Measurements from ENCODE around the gene CHST10.

Gene CHST10

DNA sequence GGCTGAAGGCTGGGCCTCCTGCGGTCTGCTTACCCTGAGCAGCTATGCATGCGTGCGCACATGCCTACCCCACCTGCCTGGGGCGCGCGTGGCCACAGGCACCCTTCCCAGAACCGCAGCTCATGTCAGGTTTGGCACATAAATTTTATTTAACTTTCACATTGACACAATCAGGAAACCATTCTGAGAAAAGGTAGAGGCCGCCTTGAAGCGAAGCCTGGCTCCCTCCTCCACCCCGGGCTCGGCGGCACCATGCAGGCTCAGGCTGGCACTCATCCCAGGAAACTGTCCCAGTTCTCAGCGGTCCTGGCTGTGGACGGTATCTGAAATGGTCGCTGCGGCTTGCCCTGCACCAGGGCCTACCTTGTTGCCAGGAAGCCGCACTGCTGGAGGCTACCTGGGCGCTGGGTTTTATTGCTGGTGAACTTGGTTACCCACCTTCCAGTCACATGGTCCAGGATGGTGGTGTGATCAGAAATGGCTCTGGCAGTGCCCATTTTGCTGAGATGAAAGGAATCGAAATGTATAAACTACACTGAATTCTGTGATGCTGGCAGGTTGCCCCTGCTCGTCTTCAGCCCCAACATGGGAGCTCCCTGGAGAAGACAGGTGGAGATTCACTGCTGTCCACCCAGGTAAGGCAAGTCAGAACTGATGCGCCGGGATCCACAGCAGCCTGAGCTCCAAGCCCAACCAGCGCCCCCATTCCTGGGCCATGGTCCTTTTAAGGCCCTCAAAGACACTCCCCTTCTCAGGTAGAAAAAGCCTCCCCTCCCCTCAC lies 25.5 kb downstream of the CHST10 start:
- TF ChIP-seq, protein P1, sequence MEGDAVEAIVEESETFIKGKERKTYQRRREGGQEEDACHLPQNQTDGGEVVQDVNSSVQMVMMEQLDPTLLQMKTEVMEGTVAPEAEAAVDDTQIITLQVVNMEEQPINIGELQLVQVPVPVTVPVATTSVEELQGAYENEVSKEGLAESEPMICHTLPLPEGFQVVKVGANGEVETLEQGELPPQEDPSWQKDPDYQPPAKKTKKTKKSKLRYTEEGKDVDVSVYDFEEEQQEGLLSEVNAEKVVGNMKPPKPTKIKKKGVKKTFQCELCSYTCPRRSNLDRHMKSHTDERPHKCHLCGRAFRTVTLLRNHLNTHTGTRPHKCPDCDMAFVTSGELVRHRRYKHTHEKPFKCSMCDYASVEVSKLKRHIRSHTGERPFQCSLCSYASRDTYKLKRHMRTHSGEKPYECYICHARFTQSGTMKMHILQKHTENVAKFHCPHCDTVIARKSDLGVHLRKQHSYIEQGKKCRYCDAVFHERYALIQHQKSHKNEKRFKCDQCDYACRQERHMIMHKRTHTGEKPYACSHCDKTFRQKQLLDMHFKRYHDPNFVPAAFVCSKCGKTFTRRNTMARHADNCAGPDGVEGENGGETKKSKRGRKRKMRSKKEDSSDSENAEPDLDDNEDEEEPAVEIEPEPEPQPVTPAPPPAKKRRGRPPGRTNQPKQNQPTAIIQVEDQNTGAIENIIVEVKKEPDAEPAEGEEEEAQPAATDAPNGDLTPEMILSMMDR (IDR thresholded peaks at IDR 0.05; ENCODE audit: low read depth, low read length, missing control alignments), result no peak
- no peak for DNase-seq (ENCODE audit: extremely low read depth, low read depth)
- no peak overlapping the region for H3K4me3 ChIP-seq (replicated peaks; ENCODE audit: low read depth, low read length)

DNA sequence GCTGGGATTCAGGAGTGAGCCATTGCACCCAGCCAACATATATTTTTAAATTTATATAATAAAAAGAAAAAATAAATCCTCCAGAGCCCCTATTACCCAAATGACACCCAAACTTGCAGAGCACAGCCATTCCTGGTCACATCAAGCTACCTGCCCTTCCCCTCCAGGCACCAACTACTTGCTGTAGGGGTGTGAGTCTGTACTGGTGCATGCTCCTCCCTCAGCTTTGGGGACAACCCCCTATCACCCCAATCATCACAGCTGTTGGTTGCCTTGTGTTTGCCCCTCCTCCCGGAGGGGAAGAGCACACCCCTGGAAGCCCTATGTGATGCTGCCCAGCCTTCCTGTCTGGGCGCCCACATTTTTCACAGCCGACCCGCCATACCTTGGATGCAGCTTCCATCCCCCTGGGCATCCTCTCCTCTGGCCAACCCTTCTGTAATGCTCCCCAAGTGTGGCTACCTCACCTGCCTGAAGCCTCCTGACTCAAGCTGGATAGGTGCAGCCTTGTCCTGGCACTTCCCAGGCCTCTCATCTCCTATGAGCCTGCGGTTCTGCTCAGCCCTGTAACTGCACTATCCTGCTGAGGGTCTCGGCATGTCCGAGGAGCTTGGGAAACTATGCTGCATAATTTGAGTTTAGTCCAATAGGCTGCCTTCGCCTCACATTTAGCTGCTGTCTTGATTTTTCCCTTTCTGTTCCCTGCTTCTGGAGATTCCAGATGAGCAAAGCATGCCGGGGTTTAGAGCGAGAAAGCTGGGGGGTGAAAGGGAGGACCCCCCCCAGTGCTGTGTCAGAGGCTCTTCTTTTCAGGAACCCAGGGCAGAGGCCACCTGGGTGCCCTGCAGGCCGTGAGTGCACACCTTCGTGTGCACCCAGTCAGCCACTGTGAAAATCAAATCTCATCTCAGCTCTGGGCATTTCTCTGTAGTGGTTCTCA lies 27.2 kb downstream of the CHST10 start:
- H3K4me3 ChIP-seq (replicated peaks; ENCODE audit: low read depth, low read length), result no peak overlapping the region
- TF ChIP-seq, protein P1 (IDR thresholded peaks at IDR 0.05; ENCODE audit: low read depth, low read length, missing control alignments), result no peak
- no peak for DNase-seq (ENCODE audit: extremely low read depth, low read depth)

DNA sequence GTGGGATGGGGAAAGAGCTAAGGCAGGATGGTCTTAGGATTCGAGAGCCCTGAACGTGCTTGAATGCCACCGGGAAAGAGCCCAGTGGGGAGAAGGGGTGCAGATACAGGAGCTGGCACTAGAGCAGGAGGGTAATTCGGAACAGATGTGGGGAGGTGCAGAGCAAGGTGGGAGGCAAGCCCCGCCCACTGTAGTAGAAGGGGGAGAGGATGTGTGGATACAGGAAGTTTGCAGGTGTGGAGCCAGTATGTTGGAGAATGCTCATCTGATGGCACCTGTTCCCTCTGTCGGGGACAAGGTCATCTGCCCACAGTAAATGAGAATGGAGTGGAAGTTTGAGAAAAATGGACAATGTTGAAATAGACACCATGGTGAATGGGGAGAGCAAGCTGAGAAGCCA lies 28.8 kb downstream of the CHST10 start:
- DNase-seq (ENCODE audit: extremely low read depth, low read depth), result no peak
- no peak overlapping the region for H3K4me3 ChIP-seq (replicated peaks; ENCODE audit: low read depth, low read length)
- TF ChIP-seq, protein P1 (IDR thresholded peaks at IDR 0.05; ENCODE audit: low read depth, low read length, missing control alignments), result no peak

DNA sequence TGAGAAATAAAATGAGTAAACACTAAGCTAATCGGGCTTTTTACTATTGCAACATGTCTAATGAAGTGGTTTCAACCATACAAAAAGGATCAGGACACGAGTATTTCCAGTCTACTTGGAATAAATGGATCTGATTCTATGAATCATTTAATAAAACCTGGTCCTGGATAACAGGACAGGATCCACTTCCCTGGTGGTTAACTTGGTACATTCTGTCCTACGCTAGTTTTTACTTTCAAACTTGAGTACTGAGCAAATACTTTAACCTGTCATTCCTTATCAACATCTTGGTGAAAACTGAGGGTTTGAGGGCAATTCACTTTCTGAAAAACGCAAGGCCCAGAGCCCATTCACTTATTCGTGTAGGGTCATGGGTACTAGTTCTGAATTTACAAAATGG lies 33.5 kb downstream of the CHST10 start:
- TF ChIP-seq, protein P1 (IDR thresholded peaks at IDR 0.05; ENCODE audit: low read depth, low read length, missing control alignments), result no peak
- no peak for DNase-seq (ENCODE audit: extremely low read depth, low read depth)
- no peak overlapping the region for H3K4me3 ChIP-seq (replicated peaks; ENCODE audit: low read depth, low read length)

DNA sequence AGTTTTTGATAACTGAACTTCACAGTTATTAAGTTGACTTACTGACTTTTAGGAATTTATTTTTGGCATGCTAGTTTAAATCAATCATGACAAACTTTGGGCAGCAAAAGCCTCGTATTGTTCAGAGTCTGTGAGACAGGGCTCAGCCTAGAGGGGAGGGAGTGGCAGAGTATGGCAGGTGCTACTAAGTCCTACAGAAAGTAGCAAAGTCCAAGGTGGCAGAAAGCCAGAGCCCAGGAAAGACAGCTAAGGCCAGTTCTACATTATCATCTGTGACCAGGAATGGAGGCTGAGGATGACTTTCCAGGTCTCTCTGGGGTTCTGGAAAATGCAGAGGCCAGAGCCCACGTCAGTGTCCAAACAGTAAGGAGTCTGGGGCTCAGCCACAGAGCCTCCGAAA lies 34.2 kb downstream of the CHST10 start:
- no peak for DNase-seq (ENCODE audit: extremely low read depth, low read depth)
- H3K4me3 ChIP-seq (replicated peaks; ENCODE audit: low read depth, low read length), result no peak overlapping the region
- TF ChIP-seq, protein P1 (IDR thresholded peaks at IDR 0.05; ENCODE audit: low read depth, low read length, missing control alignments), result no peak

DNA sequence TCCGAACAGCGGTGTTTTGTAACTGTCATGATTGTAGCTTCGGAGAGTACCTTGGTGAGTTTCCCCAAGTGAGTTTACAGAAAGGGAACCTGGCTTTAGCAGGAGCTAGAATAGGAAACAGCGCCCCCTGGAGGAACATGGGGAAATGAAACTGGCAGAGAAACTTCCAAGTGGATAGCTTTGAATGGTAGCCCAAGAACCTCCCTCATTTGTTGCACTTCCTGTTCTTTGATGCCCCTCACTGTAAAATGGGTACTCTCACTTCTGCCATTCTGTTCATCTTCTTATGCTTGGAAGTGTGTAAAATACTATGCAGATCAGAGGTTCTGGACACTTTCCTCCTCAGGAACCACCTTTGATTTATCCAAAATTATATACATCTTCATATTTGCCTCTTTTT lies 36.2 kb downstream of the CHST10 start:
- TF ChIP-seq, protein P1 (IDR thresholded peaks at IDR 0.05; ENCODE audit: low read depth, low read length, missing control alignments), result peak; percentile 92
- peak; percentile 81 for DNase-seq (ENCODE audit: extremely low read depth, low read depth)
- no peak overlapping the region for H3K4me3 ChIP-seq (replicated peaks; ENCODE audit: low read depth, low read length)
